PC-9 (cell line): ENCODE data around the gene ARHGAP10. TPM values are rescaled to one million over a fixed set of nuclear protein-coding genes. Genes with fewer than 3 reads are reported as not detected.

Experiments used
- BruUV-seq: library from RNA; stranded (reverse); fragments of 400-500 nt; replicated peaks from 2 replicates; lab custom pipeline; 2021; lab: Mats Ljungman, UMichigan
- CTCF ChIA-PET: fragments of 300-600 bp; sonication (Branson Sonifier 250); formaldehyde crosslinking; loops from one replicate; lab custom pipeline; 2022; ENCODE audit warnings: antibody characterized with exemption; lab: Charles Lee
- POLR2A ChIA-PET: fragments of 300-600 bp; sonication (Branson Sonifier 250); formaldehyde crosslinking; loops from one replicate; lab custom pipeline; 2022; ENCODE audit warnings: antibody characterized with exemption; ENCODE audit not compliant: unreplicated experiment; lab: Charles Lee
- DNase-seq, 2 experiments: peaks; one replicate each; pipeline versions ENCODE4 v3.0.0 to v3.0.0-alpha.2; 2015 to 2022; ENCODE audit warnings: mixed read lengths in 1 of 2
- H2AFZ ChIP-seq: fragments of 200-600 bp; sonication (generic); 2 replicates; pipeline ENCODE4 v1.8.1; 2017; ENCODE audit warnings: antibody characterized with exemption
- H3F3A ChIP-seq: fragments of 200-600 bp; sonication (generic); 2 replicates; pipeline ENCODE4 v1.8.1; 2017; ENCODE audit warnings: antibody characterized with exemption, mild to moderate bottlenecking, low read depth; ENCODE audit not compliant: insufficient read depth
- H3K27ac ChIP-seq: fragments of 200-600 bp; sonication (generic); 2 replicates; pipeline ENCODE4 v1.6.1; 2016; ENCODE audit warnings: mixed run types
- H3K27me3 ChIP-seq: fragments of 200-600 bp; sonication (generic); 2 replicates; pipeline ENCODE4 v1.6.1; 2016; ENCODE audit warnings: low read depth, mixed run types; ENCODE audit not compliant: insufficient read depth
- H3K36me3 ChIP-seq: fragments of 200-600 bp; sonication (generic); 2 replicates; pipeline ENCODE4 v1.6.1; 2016; ENCODE audit warnings: low read depth, mixed run types
- H3K4me1 ChIP-seq: fragments of 200-600 bp; sonication (generic); replicated peaks from 2 replicates; pipeline ENCODE4 v1.6.1; 2016; ENCODE audit warnings: mixed run types; ENCODE audit not compliant: insufficient read depth
- H3K4me2 ChIP-seq: fragments of 200-600 bp; sonication (generic); 2 replicates; pipeline ENCODE4 v1.6.1; 2017; ENCODE audit warnings: mixed run types
- H3K4me3 ChIP-seq: fragments of 200-600 bp; sonication (generic); 2 replicates; pipeline ENCODE4 v1.6.1; 2016; ENCODE audit warnings: mixed run types
- H3K79me2 ChIP-seq: fragments of 200-600 bp; sonication (generic); 2 replicates; pipeline ENCODE4 v1.6.1; 2017; ENCODE audit warnings: low read depth, mixed run types
- H3K9me2 ChIP-seq: fragments of 200-600 bp; sonication (generic); 2 replicates; pipeline ENCODE4 v1.8.1; 2017; ENCODE audit warnings: mild to moderate bottlenecking; ENCODE audit not compliant: insufficient read depth
- H3K9me3 ChIP-seq: fragments of 200-600 bp; sonication (generic); 2 replicates; pipeline ENCODE4 v1.8.1; 2016; ENCODE audit warnings: low read depth; ENCODE audit not compliant: insufficient read depth
- H4K20me1 ChIP-seq: fragments of 200-600 bp; sonication (generic); 2 replicates; pipeline ENCODE4 v1.8.1; 2017; ENCODE audit not compliant: insufficient read depth
- EZH2 ChIP-seq: fragments of 200-600 bp; sonication (generic); IDR thresholded peaks from 2 replicates; pipeline ENCODE4 v1.8.0; 2017; ENCODE audit warnings: antibody characterized with exemption, low read depth
- intact Hi-C: fragments of 100-400 bp; cut with micrococcal nuclease; formaldehyde crosslinking; loops from one replicate; pipeline ENCODE4 v1.10.0; 2022; ENCODE audit not compliant: unreplicated experiment
- total RNA-seq: library from RNA; stranded (reverse); gene quantifications from 2 replicates; pipeline ENCODE4 v1.2.3, GENCODE V29; 2021
- TF ChIP-seq, protein P1 (sequence below): fragments of 200-600 bp; sonication (generic); conservative IDR thresholded peaks from 2 replicates; pipeline ENCODE4 v1.6.1; 2017; ENCODE audit warnings: mixed run types, antibody characterized with exemption, mild to moderate bottlenecking, moderate library complexity

ARHGAP10 gene
- total RNA-seq, 1 experiment from 2014 or later = 27.5 TPM

DNA sequence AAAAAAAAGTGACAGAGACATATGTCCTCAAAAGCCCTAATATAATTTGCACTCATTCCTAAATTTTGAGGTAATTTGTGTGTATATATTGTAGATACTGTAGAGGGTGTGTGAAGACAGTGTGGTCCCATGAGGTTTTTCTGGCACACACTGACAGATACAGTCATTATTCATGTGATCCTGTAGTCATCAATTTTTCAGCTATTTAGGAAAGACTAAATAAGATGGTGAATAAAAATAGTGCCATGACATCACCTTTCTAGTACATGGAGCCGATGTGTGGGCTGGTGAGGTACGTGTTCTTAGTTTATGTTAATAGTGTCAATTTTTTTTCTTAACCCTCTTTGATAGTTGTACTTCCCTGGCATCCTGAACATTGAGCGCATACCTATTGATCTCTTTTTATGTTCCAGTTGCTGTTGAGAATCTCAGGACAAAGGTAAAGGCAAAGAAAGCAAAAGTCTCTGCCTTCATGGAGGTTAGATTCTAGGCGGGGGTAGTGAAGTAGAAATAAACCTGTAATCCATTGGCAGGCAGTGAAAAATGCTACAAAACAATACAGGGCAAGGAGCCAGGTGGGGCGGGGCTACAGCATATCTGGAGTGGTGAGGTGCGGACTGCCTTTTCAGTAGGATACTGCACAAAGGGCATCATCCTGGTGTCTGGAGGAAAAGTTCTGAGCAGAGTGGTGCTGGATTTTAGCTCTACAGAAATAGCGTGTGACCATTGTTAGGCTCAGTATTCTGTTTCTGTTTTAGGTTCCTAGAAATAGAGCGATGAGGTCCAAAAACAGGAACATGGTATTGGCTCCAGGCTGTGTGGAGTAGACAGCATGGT lies 93.8 kb downstream of the ARHGAP10 start:
- DNase-seq = peak in 1 of 2 experiments; percentile 55
- POLR2A ChIA-PET = no interaction called here
- no peak overlapping the region for H3K4me2 ChIP-seq
- H2AFZ ChIP-seq = no peak overlapping the region
- no peaks in the 10 kb centered on the region for H3K79me2 ChIP-seq
- H3K9me2 ChIP-seq = no peaks in the 10 kb centered on the region
- H3K27me3 ChIP-seq = no peaks in the 10 kb centered on the region
- no peaks in the 10 kb centered on the region for H4K20me1 ChIP-seq
- H3F3A ChIP-seq = peaks cover 9% of the 10 kb centered on the region
- TF ChIP-seq, protein P1, sequence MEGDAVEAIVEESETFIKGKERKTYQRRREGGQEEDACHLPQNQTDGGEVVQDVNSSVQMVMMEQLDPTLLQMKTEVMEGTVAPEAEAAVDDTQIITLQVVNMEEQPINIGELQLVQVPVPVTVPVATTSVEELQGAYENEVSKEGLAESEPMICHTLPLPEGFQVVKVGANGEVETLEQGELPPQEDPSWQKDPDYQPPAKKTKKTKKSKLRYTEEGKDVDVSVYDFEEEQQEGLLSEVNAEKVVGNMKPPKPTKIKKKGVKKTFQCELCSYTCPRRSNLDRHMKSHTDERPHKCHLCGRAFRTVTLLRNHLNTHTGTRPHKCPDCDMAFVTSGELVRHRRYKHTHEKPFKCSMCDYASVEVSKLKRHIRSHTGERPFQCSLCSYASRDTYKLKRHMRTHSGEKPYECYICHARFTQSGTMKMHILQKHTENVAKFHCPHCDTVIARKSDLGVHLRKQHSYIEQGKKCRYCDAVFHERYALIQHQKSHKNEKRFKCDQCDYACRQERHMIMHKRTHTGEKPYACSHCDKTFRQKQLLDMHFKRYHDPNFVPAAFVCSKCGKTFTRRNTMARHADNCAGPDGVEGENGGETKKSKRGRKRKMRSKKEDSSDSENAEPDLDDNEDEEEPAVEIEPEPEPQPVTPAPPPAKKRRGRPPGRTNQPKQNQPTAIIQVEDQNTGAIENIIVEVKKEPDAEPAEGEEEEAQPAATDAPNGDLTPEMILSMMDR = no peak
- TF ChIP-seq EZH2 = no peak
- BruUV-seq = no TSS peak
- H3K4me3 ChIP-seq = no peak overlapping the region
- 0 out of 2 replicates have a peak, but pooled peaks cover 4% of the 10 kb centered on the region for H3K36me3 ChIP-seq
- intact Hi-C loops = no loop called here
- H3K4me1 ChIP-seq = peaks cover 26% of the 10 kb centered on the region
- CTCF ChIA-PET = no interaction called here
- H3K9me3 ChIP-seq = no peaks in the 10 kb centered on the region
- no peak overlapping the region for H3K27ac ChIP-seq

- H2AFZ ChIP-seq = no peak overlapping the region
- H3K4me3 ChIP-seq = no peak overlapping the region
- H3K9me2 ChIP-seq = no peaks in the 10 kb centered on the region
- no peaks in the 10 kb centered on the region for H3K79me2 ChIP-seq
- 0 out of 2 replicates have a peak, but pooled peaks cover 4% of the 10 kb centered on the region for H3K36me3 ChIP-seq
- no peak for TF ChIP-seq EZH2
- TF ChIP-seq, protein P1 = no peak
- no peaks in the 10 kb centered on the region for H4K20me1 ChIP-seq
- no peak overlapping the region for H3K27ac ChIP-seq
- peaks cover 32% of the 10 kb centered on the region for H3K4me1 ChIP-seq
- DNase-seq = no peak
- intact Hi-C loops = no loop called here
- no peaks in the 10 kb centered on the region for H3K27me3 ChIP-seq
- BruUV-seq = no TSS peak
- POLR2A ChIA-PET = no interaction called here
- H3F3A ChIP-seq = peaks cover 15% of the 10 kb centered on the region
- no peaks in the 10 kb centered on the region for H3K9me3 ChIP-seq
- H3K4me2 ChIP-seq = no peak overlapping the region
- CTCF ChIA-PET = no interaction called here
These were observed 94.4 kb downstream of the ARHGAP10 start for GRCh38 chr4:147826288-147826646.

- Histone ChIP-seq H3K4me3 (no peak overlapping the region), H3K4me2 (no peak overlapping the region), H3K27me3 (no peaks in the 10 kb centered on the region), H3K9me3 (no peaks in the 10 kb centered on the region), H2AFZ (no peak overlapping the region), H4K20me1 (no peaks in the 10 kb centered on the region), H3K9me2 (no peaks in the 10 kb centered on the region), H3K79me2 (peaks cover 9% of the 10 kb centered on the region), H3K36me3 (0 out of 2 replicates have a peak, but pooled peaks cover 4% of the 10 kb centered on the region), H3K27ac (0 out of 2 replicates have a peak overlapping the region, but pooled peaks have one; percentile 5), H3K4me1 (peaks cover 42% of the 10 kb centered on the region), H3F3A (peaks cover 33% of the 10 kb centered on the region)
- DNase-seq = no peak
- ChIA-PET CTCF (no interaction called here), POLR2A (no interaction called here)
- TF ChIP-seq, protein P1 = no peak
- TF ChIP-seq EZH2 = no peak
- BruUV-seq = no TSS peak
- intact Hi-C loops = no loop called here
These were observed 96.5 kb downstream of the ARHGAP10 start for GRCh38 chr4:147828331-147828905.
